Stimulated activated CD4-positive, alpha-beta T cell treated with anti-CD3 and anti-CD28 coated beads, Interleukin-1b, Interleukin-23, amount 100 ng/mL, for 48 hours (primary cell): Measurements from ENCODE around the gene LPAR6.
A peak's percentile ranks its signal among the peaks of the same experiment; 100 is the strongest.

ENCODE experiments used
- DNase-seq: peaks from one replicate; pipeline ENCODE4 v3.0.0-alpha.2; 2020

The LPAR6 gene

DNA sequence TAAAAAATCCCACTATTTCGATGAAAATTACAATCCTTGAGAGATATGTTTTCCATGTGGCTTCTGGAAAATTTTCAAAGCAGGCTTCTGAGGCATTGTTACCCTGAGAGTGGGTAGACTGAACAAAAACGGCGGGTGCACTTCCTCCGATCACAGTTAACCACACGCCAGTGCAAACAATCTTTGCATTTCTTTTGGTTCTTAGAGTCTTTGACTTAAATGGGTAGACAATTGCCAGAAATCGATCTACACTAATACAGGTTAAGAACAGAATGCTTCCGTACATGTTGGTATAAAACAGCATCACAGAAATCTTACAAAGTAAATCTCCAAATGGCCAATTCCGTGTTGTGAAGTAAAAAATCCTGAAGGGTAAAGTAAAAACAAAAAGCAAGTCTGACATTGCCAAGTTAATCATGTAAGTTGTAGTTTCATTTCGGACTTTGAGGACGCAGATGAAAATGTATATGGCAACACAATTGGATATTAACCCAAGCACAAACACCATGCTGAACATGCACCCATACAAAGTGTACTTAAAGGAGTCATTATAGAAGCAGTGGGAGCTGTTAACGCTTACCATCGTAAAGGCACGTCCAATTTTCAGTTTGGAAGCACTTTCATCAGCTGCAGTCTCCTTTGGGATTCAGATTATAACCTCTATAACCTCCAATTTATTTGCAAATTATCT lies 927 bp downstream of the LPAR6 start:
- DNase-seq: no peak

DNA sequence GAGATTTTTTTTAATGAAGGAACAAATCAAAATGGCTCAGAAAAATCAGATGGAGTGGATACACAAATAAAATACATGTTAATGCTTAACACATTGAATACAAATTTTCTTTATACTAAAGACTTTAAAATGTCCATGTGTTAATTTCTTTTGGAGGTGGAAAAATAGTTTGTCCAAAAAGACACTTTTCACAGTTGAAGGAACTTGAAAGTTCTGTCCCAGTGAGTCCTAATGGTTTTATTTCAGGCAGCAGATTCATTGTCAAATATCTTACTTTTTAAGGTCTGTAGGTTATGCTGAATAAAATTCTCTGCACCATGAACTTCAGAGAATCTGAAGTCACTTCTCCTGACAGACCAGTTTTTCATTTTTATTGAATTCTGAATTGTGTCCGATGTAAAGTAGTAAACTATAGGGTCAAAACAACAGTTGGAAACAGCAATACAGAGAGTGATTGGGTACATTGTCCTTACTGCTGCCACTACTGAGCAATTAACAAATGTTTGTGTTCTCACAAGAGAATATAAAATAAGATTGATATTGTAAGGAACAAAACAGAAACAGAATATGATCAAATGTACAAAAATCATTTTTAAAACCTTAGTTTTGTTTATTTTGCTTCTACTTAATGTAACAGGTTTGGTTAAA lies 1.6 kb downstream of the LPAR6 start:
- DNase-seq: no peak

DNA sequence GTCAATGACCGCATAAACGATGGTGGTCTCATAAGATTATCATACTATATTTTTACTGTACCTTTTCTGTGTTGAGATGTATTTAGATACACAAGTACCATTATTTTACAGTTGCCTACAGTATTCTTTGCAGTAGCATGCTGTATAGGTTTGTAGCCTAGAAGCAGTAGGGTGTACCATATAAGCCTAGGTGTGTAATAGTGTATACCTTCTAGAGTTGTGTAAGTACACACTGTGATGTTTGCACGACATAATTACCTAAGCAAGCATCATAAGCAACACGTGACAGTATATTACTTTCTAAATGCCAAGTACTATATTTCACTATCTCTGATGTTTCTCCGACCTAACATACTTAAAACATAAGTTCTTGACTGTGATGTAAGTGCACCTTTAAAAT lies 2.7 kb downstream of the LPAR6 start:
- no peak for DNase-seq

DNA sequence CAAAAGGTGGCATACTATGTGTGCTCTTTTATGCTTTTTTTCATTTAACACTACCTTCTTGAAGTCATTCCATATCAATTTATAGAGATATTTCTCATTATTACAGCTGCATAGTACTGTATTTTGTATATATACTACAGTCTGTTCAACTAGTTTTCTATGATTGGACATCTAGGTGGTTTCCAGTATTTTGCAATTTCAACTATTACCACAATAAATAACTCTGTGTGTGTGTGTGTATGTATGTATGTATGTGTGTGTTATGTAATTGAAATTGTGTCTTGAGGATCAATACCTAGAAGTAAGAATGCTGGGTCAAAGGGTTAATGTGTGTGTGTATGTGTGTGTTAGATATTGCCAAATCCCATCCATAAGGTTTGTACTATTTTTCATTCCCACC lies 7.0 kb downstream of the LPAR6 start:
- no peak for DNase-seq

DNA sequence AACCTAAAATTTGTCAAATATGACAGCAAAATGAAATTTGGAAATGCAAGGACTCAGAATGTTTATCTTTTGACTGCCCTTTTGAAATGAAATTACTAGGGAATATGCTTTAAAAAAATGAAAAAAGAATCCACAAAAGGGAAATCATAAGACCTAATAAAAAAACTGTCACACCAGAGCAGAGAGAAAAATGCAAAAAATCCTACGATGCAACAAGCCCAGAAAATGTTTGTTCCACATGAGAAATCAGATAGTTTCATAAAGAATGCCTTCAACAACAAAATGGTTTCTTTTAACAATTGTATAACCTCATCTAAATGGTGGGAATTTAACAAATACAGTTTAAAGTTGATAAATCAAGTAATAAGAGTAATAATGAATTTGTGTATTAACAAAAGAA lies 8.0 kb downstream of the LPAR6 start:
- DNase-seq: no peak

DNA sequence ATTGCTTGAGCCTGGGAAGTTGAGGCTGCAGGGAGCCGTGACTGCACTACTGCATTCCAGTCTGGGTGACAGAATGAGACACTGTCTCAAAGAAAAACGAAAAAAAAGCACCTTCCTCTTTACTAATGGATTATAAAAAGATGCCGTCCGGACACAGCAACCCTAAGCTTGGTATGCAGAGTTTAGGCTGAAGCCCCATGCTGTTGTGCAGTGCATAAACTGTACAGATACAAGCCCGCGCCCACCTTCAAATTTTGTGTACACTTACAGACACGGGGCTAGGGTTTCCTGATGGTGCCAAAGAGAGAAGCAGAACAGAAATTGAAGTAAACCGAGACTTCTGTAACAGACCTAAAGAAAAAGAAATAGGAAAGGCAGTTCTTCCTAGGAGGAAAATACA lies 9.0 kb downstream of the LPAR6 start:
- DNase-seq: no peak

DNA sequence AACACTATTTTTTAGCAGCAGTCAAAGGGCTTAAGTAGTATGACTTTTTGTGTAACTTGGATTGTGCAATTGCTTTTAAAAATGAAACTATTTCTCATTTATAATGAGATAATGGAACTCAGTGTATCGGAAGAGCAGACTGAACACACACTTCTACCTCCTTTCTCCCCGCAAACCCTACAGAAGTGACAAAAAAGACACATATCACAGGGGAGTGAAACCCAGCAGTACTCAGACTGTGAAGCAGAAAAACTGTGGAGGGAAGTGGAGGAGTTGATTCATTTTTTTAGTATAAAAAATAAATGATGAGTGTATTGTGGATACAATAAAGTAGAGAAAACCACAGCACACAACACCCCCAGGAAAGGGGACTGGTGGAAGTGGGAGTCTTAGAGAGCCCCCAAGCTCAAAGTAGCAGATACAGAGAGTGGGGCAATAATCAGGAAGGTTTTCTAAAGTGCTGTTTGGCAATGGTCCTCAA lies 9.7 kb downstream of the LPAR6 start:
- DNase-seq: peak; percentile 26

DNA sequence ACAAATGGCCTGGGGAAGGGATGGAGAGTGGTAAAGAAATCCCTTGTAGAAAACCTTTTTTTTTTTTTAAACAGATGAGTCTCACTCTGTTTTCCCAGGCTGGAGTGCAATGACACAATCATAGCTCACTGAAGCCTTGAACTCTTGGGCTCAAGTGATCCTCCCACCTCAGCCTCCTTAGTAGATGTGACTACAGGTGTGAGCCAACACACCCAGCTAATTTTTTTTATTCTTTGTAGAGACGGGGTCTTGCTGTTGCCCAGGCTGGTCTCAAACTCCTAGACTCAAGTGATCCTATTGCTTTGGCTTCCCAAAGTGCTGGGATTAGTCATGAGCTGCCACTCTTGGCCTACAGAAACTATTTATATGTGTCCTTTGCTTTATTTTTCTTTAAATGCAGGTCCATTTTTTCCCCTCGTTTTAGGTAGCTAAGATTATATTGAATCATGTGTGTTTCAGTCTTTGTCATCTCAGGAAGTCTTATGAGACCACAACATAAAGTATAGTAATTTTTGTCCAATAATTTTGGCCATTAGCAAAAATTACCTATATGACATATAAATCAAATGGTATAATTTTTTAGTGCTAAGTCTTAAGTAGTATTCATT lies 10.5 kb downstream of the LPAR6 start:
- DNase-seq: no peak

DNA sequence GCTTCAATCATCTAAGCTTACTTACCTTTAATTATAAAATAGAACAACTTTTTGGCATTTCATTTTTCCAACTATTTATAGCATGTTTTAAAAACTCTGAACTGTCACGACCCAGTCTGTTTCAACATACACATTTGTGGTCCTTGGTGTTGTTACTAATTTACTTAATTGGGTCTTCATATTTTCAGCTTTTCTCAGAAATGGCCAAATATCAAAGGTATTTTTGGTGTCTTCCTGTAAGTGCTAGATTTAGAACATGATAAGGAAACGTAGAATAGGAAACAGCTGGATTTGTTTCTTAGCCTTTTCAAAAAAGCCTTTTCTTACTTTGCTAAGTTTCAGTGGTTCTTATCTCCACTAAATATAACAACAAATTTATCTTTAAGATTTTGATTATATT lies 11.4 kb downstream of the LPAR6 start:
- no peak for DNase-seq

DNA sequence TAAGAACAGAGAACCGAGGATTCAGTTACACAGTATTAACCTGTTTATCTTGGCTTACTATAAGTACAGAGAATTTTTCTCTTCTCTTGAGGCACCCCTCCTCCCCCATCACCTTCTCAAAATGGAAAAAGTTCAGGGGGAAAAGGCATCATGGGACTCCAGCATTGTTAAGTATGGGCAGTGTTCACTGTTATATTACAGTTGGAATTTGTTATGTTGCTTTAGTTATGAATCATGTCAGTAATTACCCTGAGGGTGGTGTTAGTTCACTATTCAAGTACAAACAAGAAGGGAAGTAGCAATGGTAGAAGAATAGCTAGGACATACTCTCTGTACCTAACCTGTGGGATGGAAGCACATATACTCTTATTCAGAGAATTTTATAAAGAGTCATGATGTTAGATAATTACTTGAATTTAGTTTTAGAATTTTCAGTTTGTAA lies 12.0 kb downstream of the LPAR6 start:
- DNase-seq: no peak

DNA sequence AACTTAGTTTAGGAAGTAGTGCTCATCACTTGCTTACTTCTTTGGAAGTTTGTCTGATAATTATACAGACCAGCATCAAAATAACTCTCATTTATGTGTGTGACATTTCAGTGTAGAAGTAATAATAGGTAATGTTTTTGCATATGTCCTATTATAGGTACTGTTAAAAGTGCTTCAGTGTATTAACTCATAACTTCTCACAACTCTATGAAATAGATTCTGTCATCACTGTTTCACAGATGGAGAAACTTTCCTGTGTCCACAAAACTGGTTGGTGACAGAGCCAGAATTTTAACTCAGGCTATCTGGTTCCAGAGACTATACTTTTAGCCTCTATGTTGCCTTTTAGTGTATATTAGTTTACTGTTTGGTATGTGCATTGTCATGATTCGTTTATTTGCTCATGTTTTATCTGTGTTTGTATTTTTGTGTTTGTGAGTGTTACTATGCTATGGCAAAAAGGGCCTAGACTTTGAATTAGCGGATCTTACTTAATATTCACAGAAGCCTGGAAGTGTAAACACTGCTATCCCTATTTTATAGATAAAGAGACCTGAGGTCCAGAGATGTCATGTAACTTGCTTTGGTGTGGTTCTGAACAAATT lies 12.7 kb downstream of the LPAR6 start:
- no peak for DNase-seq

DNA sequence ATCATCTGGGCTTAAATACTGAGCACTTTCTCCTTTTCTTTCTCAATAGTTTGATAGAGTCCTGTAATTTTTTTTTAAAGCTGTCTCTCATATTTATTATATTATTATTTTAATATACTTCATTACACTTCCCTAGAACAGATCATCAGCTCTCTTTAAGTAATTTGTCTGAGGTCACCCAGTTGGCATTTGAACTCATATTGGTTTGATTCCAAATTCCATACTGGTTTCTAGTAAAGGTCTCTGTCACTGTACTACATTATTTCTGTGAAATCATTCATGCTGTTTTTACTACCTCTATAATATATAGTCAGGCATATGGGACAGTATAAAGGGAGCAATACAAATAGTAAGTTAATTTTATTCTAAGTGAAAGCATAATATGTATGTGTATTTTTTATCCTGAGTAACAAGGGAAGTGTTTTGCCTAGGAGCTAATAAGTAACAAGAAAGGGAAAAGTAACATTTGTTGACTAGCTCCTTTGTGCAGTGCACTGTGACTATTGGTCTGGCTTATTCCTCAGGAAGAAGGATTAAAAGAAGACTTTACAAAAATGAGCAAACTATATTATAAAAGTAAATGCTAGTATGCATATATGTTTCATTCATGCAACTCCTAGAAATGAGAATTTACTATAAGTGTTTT lies 14.3 kb downstream of the LPAR6 start:
- no peak for DNase-seq

DNA sequence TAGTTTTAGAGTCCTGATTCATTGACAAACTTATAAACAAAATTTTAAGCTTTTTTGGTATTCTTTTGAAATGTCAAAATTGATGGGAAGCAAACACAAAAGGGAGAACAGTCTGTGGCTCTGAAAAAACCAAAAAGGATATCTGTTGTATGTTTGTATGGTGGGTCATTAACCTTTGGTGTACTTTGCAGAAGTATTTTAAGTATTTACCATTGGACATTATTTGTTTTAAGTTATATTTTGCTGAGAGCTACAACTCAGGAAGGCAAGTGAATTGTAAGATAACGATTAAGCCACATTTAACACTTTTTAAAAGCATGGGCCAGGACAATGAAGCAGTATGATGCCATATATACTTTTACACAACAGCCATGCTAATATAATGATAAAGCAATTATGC lies 15.2 kb downstream of the LPAR6 start:
- no peak for DNase-seq

DNA sequence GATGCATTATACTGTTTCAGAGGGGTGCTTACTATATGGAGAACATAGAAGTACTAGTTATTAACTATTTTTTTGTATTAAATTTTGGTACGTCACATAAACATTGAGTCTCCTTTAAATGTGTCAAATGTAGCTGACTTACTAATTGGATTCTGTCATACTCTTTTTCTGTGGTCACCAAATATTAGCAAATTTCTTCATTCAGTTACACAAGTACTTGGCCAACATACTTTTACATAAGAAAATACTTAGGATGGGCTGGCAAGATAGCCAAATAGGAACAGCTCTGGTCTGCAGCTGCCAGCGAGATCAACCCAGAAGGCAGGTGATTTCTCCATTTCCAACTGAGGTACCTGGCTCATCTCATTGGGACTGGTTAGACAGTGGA lies 19.2 kb downstream of the LPAR6 start:
- no peak for DNase-seq

DNA sequence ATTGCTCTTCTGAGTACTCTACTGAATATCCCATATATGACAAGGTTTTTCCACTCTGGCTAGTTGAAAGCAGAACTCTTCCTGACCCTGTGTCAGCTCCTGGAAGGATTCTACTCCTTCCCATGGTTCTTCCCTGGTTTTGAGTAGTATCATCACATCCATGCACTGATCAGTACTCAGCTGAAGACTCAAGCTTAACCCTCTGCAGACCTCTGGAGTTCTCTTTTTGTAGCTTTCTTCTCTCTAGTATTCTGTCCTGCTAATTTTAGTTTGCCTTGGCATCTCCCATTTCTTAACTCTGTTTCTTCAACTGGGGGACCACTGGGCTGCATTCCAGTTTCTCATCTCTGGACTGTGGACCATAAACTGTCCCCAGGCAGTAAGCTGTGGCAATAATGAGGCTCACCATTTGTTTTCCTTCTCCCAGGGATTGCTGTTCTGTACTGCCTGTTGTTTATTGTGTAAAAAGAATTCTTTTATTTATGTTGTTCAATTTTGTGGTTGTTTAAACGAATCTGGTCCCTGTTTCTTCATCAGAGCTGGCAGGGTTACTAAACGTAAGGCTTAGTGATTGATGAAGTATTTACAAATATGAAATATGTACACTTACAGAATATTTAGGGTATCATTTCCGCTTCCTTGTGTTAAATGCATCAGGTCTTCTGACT lies 19.7 kb downstream of the LPAR6 start:
- no peak for DNase-seq

DNA sequence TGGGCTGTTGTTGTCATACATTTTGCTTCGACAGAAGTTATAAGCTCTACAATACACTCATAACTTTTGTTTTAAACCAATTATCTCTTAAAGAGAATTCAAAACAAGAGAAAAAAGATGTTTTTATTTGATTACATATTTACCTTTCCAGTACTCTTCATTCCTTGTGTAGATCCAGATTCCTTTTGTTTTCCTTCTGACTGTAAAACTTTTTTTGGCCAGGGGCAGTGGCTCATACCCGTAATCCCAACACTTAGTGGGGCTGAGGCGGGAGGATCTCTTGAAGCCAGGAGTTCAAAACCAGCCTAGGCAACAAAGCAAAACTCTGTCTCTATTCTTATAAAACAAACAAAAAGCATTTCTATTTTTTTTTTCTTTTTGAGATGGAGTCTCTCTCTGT lies 21.7 kb downstream of the LPAR6 start:
- no peak for DNase-seq

DNA sequence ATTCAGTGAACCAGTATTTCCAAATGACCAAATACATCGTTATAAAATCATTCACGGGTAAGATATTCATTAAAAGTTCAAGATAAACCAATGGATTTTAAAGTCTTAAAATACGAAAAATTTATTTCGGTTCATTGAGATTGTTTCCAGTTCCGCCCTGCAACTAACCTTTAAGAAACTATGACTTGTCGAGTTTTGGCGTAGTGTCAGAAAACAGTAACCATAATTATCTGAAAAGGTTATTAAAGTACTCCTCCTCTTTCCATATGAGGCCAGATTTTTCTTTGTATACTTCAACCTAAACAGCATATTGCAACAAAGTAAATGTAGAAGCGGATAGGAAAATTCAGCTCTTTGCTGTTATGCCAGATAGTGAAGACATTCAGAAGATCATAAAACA lies 26.1 kb downstream of the LPAR6 start:
- no peak for DNase-seq

DNA sequence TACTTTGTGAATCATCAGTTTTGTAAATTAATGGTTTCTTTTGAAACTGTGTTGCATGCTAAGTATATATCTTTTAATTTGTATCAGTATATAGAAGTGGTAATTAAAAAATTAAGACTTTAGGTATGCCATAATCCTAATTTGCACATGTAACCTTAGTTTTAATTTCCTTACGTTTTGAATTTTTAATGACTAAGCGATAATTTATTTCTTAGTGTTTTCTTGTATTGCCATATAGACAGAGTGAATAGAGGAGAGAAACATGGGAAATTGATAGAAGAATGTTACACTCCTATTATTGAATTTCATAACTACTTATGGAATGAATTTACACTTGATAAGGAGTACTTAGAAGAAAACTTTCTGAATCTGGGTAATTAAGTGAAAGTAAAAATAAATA lies 29.5 kb downstream of the LPAR6 start:
- DNase-seq: no peak

DNA sequence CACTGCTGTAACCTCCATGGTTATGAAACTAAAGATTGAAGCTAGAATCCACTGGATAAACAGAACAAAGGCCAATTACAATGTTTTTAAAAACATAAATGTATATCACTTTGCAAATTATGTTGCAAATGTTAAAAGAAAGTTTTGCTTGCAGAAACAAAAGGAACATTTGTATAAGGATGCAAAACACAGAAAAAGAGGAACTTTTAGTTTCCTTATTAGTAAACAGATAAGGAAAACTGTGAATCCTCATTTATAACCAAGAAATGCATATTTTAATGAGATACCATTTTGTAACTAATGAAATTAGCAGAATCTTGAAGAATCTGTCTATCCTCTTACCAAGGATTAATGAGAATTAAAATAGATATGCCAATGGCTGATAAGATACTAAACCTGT lies 32.3 kb downstream of the LPAR6 start:
- DNase-seq: no peak

DNA sequence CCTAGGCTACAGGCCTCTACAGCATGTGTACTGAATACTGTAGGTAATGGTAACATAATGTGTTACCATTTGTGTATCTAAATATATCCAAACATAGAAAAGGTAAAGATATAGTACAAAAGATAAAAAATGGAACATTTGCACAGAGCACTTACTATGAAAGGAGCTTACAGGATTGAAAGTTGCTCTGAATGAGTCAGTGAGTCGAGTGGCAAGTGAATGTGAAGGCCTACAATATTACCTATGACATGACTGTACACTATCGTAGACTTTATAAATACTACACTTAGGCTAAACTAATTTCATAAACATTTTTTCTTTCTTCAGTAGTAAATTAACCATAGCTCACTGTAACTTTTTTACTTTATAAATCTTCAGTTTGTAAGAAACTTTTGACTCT lies 35.1 kb downstream of the LPAR6 start:
- no peak for DNase-seq

DNA sequence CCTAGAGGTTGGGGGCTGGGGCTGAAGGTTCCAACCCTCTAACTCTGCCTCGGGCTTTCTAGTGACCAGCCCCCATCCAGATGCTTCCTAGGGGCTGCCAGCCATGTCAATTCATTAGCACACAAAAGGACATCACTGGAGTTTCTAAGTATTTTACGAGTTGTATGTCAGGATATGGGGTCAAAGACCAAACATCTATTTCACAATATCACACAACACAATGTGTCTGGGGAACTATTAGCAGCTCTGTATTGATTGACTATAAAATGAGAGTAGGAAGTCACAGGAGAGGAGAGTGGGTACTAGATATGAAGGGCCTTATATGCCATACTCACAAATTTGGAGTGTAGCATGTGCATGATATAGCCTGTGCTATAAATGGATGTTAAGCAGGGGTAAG lies 42.1 kb downstream of the LPAR6 start:
- DNase-seq: no peak

DNA sequence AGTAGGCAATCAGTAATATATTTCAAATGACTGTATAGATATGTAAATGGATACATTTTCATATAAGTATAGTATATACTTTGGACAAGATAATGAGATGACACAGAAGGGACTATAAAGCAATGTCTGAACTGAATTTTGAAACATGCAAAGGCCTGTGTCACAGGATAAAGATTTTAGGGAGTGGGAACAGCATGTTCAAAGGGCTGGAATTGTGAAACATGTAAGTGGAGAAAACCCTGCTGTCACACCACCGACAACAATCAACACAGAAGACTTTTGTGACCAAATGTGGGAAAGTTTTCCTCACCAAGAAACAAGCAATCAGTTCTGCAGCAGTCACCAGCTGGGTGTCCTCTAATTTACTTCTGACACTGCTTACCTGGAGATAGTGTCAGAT lies 42.9 kb downstream of the LPAR6 start:
- DNase-seq: no peak
